GM21737 (cell line): ENCODE data around the gene CRABP2.
A peak's percentile ranks its signal among the peaks of the same experiment; 100 is the strongest.

ENCODE experiments used
- ATAC-seq: cut with Tn5 transposase; IDR thresholded peaks from one replicate; pipeline ENCODE4 v1.9.1; 2021; ENCODE audit warnings: mild to moderate bottlenecking, moderate library complexity; ENCODE audit not compliant: unreplicated experiment

CRABP2 gene

DNA sequence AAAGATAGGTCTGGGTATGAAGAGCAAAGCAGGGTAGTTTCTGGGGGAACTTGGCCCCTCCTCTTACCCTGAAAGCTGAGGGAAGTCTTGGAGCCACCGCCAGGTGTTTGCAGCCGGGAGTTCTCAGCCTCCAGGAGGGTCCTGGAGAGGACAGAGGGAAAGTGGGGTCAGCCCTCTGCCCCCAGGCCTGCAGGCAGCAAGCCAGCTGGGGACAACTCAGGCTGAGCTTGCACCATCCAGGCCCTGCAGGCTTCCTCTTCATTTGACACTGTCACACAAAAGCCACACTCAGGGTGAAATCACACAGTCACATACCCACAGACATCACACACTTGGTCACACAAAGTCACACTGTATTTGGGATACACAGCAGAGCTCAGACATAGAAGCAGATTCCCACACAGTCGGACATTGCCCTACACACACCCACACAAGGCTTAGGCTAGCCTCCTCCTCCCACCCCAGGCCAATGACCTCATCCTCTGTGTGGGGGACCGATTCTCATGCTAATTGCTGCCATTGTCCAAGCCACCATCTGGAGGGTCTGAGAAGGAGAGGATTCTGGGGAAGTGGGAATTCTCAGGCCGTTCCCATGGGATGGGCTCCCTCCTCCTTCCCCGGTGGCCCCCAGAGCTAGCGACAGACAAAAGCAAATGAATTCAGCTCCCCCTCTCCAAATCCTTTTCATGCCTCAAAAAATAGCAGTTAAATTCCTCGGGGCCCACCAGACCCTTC is 31.8 kb downstream of the CRABP2 start:
- no peak for ATAC-seq

DNA sequence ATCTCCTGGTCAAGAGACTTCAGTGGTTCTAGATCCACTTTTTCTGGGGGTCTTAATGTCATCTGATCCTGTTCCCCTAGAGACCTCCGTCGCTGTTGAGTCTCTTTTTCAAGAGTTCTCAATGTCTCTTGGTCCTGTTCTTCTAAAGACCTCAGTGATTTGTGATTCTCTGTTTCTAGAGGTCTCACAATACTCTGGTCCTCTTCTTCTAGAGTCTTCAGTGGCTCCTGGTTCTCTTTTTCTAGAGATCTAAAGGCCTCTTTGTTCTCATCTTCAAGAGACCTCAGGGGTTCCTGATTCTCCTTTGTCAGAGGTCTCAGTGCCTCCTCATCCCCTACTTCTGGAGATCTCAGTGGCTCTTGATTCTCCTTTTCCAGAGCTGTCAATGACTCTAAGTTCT is 33.6 kb downstream of the CRABP2 start:
- ATAC-seq = no peak

DNA sequence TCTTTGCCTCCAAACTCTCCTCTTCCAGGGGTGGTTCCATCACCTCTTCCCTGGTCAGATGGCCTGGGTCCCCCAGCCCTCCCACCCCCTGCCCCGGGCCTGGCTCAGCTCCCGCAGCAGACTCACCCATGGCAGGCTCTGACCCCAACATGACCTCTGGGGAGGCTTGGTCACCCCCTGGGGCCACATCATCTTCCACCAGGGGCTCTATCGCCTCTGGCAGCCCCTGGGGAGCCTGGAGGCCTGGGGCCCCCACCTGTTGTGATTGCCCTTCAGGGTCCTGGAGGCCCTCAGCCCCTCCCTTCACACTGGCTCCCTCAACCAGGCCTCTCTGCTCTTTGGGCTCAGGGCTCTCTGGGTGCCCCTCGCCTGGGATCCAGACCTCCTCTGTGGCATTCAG is 34.6 kb downstream of the CRABP2 start:
- no peak for ATAC-seq

DNA sequence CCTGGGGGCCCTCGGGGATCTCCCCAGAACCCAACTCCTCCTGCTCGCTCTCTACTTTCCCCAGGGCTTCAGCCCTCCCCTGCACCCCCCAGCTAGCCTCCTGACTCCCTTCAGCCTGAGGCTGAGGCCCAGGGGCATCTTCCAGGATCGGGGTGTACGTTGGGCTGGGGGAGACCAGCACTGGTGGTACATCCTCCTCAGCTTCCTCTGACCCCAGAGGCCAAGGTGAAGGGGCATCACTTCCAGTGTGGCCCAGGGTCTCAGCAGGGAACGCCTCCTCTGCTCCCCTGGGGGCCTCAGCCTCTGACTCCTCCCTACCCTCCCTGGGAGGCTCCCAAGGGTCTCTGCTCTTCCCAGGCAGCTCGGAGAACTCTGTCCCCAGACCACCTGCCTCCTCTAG is 35.0 kb downstream of the CRABP2 start:
- ATAC-seq = no peak

DNA sequence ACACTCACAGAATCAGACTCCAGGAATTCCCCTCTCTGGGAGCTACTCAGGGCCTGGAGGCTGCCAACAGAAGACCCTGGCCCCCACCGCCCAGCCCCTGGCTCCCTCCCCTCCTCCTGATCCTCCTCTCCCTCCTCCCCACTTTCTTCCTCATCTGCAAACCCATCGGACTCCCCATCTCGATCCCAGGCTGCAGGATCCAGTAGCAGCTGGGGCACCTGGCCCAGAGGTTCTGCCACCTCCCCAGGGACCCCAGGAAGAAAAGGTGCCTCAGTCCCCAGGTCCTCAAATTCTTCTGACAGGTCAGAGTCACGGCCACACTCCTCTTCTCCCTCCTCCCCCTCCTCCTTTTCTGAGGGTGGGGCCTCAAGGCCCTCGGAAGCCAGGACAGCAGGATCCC is 35.6 kb downstream of the CRABP2 start:
- no peak for ATAC-seq

DNA sequence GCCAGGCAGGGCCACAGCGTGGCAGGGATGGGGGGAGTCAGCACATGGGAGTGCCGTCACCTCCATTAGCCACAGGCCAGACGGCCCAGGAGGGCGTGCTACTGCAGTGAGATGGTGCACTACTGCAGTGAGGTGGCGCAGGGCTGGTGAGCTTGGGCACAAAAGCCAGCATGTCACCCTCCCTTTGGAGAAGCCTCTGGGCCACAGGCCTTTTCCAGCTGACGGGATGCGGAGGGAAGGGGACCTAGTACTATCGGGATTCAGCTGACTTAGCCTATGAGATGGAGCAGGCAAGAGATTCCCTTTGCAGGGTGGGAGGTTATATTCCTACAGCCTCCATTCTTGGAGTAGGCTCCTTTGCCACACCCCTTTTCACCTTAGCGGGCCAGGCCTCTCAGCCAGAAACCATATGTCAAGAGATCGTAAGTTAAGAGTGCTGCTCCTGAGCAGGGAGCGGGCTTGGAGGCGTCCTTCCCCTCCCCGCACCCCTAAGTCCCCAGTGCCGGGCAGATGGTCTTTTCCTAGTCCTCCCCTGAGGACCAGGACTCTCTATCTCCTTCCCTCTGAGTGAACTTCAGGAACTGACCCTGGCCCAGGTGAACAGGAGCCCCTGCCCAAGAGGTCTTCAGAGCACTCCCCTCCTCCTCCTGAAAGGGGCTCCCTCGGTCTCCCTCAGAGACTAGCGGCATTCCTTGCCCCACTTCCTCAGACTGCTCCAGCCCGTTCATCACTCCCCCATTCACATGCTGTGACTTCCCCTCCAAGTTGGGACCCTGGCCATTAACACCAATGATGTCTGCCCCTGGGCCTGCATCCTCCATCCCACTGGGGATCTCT is 36.4 kb downstream of the CRABP2 start:
- ATAC-seq = no peak

DNA sequence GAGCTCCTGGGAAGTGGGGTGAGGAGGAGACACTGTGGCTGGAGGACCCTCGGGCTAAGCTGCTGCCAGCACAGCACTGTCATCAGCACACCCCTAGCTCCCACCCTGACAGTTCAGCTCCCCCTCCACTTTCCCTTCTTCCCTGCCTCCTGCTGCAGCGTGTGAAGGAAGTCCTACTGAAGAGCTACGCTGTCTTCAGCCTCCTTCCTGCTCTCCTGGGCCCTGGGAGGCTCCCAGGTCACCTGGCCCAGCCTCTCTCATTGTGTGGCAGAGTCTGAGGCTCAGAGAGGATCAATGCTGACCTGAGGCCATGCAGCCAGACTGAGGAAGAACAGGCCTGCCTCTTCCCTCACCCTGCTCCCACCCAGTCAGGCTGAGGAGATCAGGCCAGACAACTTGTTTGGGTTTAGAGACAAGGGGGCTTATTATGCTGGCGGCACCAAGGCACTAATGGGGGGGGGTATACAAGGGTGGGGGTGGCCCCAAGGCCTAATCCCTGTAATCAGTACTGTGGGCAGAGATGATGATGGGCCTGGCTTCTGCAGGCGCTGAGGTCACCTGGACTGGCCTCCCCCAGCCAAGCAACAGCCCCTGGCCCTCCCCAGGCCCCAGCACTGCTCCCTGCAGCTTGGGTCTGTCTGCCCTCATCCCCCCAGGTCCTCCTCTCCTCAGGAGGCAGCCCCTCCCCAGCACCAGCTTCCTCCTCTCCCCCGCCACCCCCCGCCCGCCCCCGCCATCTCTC is 37.2 kb downstream of the CRABP2 start:
- ATAC-seq = no peak

DNA sequence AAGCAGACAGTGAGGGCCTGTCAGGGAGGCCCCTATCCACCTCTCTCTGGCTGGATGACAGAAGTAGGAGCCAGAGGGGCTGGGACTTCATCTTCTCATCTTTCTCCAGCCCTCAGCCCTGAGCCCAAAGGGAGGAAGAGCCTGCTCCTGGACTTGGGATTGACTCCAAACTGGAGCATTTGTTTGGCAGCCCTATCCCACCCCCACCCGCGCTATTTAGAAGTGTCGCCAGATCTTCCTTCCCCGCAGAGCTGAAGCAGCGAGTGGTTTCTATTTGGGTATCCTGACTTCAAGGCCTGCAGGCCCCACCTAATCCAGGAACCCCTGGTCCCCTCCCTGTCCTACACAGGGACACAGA is 37.8 kb downstream of the CRABP2 start:
- ATAC-seq = no peak

DNA sequence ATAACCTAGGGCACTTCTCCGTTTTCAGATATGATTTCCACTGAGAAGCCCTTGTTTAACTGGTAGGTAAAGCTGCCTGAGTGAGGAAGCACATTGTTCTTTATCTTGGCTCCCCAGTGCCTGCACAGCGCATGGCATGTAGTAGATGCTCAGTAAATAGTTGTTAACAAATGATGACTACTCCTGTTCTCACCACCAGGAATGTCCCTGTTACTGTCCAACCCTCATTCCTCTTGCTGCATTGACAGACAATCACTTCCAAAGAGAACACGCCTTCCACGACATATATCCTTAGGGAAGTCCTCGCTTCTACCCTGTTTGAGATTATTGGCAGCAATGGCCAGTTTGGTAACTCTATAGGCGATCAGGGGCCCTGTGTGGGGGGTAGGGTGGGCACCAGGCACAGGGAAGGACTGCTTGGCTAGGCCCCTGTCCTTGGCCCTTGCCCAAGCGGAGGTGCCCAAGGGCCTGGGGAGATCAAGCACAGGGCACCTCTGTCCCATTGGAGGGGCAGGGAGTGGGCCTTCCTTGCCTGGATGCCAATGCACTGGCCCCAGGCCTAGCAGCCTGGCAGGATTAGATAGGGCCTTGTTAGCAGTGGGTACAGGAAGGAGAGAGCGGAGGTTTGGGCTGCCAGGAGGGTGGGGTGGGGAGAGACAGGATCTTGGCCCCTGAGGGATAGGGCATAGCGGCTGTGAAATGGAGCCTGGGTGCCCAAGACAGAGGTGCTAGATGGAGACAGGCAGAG is 38.3 kb downstream of the CRABP2 start:
- ATAC-seq = no peak

DNA sequence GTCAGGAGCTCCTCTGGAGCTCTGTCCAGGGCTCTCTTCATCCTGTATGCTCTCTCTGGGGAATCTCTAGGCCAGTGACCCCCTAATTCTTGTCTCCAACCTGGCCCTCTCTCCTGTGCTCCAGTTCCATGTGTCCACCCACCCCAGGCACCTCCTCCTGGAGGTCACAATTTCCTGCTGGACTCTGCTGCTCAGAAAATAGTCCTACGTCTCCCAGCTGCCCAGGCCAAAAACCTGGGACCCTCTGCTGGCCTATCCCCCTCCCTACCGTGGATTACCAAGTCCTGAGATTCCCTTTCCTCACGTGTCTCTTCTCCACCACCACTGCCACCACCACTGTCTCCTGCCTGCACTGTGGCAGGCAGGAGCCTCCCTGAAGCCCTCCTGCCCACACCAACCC is 39.8 kb downstream of the CRABP2 start:
- ATAC-seq = no peak

DNA sequence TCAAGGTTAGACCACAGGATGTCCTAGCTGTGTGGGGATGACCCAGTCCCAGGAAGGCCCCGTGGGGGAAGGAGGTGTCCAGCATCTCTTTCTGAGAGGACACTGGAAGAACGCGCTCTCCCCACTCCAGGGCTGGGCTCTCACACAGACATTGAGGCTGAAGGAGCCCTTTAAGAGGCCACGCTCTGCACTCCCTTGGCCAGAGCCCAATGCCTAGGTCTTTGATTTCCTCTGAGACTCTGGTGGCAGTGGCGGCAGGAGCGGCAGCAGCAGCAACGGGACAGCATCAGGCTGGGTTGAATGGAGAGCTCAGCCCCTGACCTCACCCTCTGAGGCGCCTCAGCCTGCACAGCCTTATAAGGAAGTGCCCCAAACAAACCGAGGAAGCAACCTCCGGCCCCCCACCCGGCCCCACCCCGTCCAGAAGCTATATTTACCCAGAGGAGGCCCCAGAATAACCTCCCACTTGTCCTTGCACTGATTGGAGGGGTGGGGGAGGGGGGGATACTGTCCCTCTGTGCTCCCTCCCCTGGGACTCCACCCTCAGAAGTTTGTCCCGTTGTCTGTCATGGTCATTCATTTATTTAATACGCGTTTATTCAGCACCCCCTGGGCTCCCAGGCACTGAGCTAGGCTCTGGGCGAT is 40.5 kb downstream of the CRABP2 start:
- ATAC-seq = no peak

DNA sequence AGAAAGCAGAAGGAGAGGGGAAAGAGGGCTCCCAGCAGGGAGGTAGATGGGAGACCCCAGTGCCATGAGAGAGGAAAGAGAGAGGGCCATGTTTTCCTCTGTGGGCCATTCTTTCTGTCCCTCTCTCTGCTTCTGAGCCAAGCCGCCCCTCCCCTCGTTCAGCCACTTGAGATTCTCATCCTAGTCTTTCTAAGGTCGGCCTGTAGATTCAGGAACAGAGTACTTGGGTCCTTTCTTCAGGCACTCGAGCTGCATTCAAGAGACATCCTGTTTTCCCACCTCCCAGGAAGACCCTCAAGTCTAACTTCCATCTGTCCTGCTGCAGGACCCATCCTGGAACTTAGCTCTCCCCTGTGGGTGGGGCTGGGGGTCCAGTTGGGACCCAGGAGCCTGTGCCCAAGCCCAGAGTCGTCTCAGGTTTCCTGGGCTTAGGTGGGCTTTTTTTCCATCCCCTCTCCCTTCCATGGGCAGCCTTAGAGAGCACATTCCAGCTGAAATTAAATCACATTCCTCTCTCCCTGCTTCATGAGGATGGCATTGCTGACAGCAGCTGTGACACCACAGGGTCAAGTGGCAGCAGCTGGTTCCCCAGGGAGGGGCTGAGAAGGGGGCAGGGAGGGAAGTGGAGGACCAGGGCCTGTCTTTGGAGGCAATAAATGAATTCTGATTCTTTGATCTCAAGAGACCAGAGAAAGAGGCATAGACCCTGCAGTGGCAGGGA is 41.2 kb downstream of the CRABP2 start:
- no peak for ATAC-seq

DNA sequence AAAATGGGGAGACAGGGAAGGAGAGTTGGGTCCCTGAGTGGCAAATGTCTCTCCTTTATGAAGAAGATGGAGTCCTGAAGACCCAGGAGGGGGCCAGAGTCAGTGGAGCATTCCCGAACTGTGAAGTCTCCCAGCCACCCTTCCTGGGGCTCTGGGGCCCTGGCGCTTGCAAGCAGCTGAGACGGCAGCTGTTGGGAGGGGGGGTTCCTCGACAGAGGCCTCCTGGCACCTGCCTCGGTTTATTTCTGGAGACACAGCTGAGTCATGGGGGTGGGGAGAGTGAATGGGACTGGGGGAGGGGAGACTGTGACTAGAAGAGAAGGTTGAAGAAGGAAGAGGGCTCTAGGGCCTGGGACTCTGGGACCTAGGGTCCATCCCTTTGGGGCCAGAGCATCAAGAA is 42.2 kb downstream of the CRABP2 start:
- no peak for ATAC-seq

DNA sequence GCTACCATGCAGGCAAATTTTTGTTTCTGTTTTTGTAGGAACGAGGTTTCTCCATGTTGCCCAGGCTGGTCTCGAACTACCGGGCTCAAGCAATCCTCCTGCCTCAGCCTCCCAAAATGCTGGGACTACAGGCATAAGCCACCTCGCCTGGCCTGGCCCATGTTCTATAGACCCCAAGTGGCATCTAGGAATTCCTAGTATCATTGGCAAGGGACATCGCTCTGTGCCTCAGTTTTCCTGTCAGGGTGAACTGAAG is 42.7 kb downstream of the CRABP2 start:
- no peak for ATAC-seq

DNA sequence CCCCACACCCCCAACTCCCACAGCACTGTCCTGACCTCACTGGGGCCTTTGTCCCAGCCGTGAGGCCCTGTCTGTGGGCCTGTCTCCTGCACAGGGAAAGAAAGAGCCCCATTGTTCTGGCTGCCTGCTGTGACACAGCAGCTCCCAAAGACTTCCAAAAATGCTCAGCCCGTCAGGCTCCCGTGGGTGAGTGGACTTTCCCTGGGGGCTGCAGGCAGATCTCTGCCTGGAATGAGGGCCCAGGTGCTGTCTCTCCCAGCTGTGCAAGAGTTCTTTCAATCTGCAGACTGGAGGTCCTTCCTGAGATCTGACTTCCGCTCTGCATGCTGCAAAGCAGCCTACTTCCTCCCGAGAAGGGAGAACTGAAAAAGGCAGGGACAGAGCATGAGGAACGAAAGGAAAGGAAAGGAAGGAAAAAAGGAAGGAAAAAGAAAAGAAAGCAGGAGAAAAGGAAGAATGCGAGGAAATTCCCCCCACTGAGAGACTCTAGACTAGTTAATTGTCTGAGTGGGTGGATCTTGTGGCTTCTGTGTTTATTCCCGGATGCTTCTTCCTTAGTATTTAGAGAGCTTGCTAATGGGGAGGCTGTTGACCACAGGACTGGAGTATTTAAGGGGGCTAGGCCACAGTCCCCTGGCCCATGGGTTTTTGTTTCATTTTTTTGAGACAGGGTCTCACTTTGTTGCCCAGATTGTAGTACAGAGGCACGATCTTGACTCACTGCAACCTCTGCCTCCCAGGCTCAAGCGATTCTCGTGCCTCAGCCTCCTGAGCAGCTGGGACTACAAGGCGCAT is 43.2 kb downstream of the CRABP2 start:
- ATAC-seq = no peak

DNA sequence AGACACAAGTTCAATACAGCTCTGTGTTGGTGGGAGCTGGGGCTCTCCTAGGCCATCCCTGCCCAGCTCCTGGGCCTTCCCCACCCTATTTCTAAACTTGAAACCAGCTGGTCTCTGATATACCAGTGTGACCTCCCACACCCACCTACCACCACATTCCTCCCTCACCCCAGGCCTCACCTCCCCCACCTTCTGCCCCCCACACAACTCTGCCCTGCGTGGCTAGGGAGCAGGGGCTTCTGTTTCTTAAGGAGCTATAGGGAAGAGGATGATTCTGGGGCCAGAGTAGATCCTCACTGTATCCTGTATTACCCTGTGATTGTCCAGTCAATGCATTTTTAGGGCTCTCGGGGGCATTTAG is 44.7 kb downstream of the CRABP2 start:
- no peak for ATAC-seq

DNA sequence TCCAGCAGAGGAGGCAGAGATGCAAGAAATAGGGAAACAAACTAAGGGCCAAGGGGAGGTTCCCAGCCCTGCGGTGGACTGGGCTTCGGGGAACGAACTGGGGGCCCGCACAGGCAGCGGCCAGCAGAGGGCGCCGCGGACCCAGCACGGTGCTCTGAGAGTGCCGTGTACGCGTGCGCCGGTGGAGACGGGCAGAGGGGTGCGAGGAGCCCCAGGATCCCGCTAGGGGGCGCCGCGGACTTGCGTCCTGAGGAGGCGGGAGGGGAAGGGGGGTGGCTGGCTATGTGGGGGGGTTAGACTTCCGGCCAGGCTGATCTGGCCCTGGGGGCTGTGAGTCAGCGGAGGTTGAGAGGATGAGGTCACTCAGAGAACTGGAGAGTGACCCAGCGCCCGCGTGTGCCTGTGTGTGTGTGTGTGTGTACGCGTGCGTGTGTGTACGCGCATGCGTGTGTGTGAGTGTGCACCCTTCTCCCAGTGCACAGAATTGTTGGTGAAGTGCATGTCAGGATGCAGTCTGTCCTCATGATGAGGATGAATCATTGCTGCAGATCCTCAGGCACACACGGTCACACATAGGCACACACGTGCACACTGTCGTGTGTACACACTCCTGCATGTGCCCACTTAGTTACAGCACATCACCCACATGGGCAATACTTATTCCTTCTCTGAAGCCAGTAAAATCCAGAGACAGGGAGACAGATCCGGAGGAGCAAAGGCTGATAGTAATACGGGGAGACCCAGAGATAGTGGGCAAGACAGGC is 45.2 kb downstream of the CRABP2 start:
- peak; percentile 65 for ATAC-seq

DNA sequence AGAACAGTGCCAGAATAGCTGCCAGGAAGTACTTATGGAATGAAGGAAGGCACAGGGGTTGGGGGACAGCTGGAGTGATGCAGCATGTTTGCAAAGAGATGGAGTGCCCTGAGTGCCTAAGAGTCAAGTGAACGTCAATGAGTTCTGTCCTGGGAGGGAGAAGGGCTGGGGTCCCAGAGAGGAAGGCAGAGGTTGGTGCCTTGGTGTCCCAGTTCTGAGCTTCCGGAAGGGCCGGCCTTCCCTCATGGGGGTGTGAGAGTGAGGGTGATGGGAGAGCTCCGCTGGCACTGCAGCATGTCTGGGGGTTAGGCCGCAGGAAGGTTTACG is 45.8 kb downstream of the CRABP2 start:
- ATAC-seq = no peak
